Loucy (cell line): Measurements from ENCODE around the gene ZNF501.

Experiments used
- H2AFZ ChIP-seq: fragments of 200-600 bp; sonication (generic); 2 replicates; pipeline ENCODE4 v1.6.0; 2016; ENCODE audit warnings: antibody characterized with exemption, mild to moderate bottlenecking, low read length, moderate library complexity
- H3F3A ChIP-seq: fragments of 200-600 bp; 2 replicates; pipeline ENCODE4 v1.6.0; 2016; ENCODE audit warnings: antibody characterized with exemption, low read depth, mild to moderate bottlenecking
- H3K27me3 ChIP-seq: fragments of 200-600 bp; sonication (generic); 2 replicates; pipeline ENCODE4 v1.6.1; 2014; ENCODE audit warnings: low read length, mild to moderate bottlenecking; ENCODE audit not compliant: insufficient read depth, poor library complexity, severe bottlenecking
- H3K36me3 ChIP-seq: fragments of 200-600 bp; sonication (generic); 2 replicates; pipeline ENCODE4 v1.6.1; 2016; ENCODE audit warnings: low read length; ENCODE audit not compliant: insufficient read depth
- H3K4me1 ChIP-seq: fragments of 200-600 bp; sonication (generic); 2 replicates; pipeline ENCODE4 v1.5.1; 2014; ENCODE audit warnings: low read length, mild to moderate bottlenecking; ENCODE audit not compliant: insufficient read depth, poor library complexity, severe bottlenecking
- H3K4me2 ChIP-seq: fragments of 200-600 bp; sonication (generic); 2 replicates; pipeline ENCODE4 v1.6.0; 2014; ENCODE audit warnings: antibody characterized with exemption, low read length, low read depth, mild to moderate bottlenecking; ENCODE audit not compliant: poor library complexity, severe bottlenecking
- H3K4me3 ChIP-seq: fragments of 200-600 bp; sonication (generic); 2 replicates; pipeline ENCODE4 v1.5.1; 2014; ENCODE audit warnings: low read length, mild to moderate bottlenecking, mixed read lengths; ENCODE audit not compliant: poor library complexity, severe bottlenecking
- H3K79me2 ChIP-seq: fragments of 200-600 bp; sonication (generic); 2 replicates; pipeline ENCODE4 v1.6.1; 2014; ENCODE audit warnings: low read length; ENCODE audit not compliant: insufficient read depth
- H3K9ac ChIP-seq: fragments of 200-600 bp; sonication (generic); 2 replicates; pipeline ENCODE4 v1.6.0; 2014; ENCODE audit warnings: mild to moderate bottlenecking, low read depth, low read length, moderate library complexity; ENCODE audit not compliant: poor library complexity, severe bottlenecking
- H3K9me2 ChIP-seq: fragments of 200-600 bp; sonication (generic); replicated peaks from 2 replicates; pipeline ENCODE4 v1.6.1; 2016; ENCODE audit warnings: low read depth, low read length, mixed read lengths
- H3K9me3 ChIP-seq: fragments of 200-600 bp; sonication (generic); 2 replicates; pipeline ENCODE4 v1.6.1; 2014; ENCODE audit warnings: mild to moderate bottlenecking, antibody characterized with exemption, low read length, low read depth; ENCODE audit not compliant: insufficient read depth
- H4K20me1 ChIP-seq: fragments of 200-600 bp; sonication (generic); 2 replicates; pipeline ENCODE4 v1.6.0; 2014; ENCODE audit warnings: antibody characterized with exemption, low read length, mild to moderate bottlenecking; ENCODE audit not compliant: insufficient read depth, poor library complexity, severe bottlenecking
- CTCF ChIP-seq: fragments of 200-600 bp; sonication (generic); conservative IDR thresholded peaks from 2 replicates; pipeline ENCODE4 v1.5.1; 2014; ENCODE audit warnings: mild to moderate bottlenecking, antibody characterized with exemption, low read length
- EZH2phosphoT487 ChIP-seq: fragments of 200-600 bp; IDR thresholded peaks from 2 replicates; pipeline ENCODE4 v1.6.1; 2018; ENCODE audit warnings: antibody characterized with exemption, mild to moderate bottlenecking, moderate library complexity, borderline replicate concordance

Gene ZNF501

GRCh38 chr3:44764248-44764647 is 34.8 kb downstream of the ZNF501 start:
- Histone ChIP-seq H3F3A (no peaks in the 10 kb centered on the region), H3K79me2 (peaks cover 92% of the 10 kb centered on the region), H3K9me3 (0 out of 2 replicates have a peak, but pooled peaks cover 3% of the 10 kb centered on the region), H3K9me2 (no peaks in the 10 kb centered on the region), H3K4me2 (peak overlapping the region; percentile 88), H2AFZ (no peak overlapping the region), H3K9ac (peak overlapping the region; percentile 41), H3K4me3 (peak overlapping the region; percentile 91), H3K27me3 (no peaks in the 10 kb centered on the region), H3K4me1 (peaks cover 39% of the 10 kb centered on the region), H3K36me3 (no peaks in the 10 kb centered on the region), H4K20me1 (no peaks in the 10 kb centered on the region)
- TF ChIP-seq CTCF (no peak), EZH2phosphoT487 (no peak)

DNA sequence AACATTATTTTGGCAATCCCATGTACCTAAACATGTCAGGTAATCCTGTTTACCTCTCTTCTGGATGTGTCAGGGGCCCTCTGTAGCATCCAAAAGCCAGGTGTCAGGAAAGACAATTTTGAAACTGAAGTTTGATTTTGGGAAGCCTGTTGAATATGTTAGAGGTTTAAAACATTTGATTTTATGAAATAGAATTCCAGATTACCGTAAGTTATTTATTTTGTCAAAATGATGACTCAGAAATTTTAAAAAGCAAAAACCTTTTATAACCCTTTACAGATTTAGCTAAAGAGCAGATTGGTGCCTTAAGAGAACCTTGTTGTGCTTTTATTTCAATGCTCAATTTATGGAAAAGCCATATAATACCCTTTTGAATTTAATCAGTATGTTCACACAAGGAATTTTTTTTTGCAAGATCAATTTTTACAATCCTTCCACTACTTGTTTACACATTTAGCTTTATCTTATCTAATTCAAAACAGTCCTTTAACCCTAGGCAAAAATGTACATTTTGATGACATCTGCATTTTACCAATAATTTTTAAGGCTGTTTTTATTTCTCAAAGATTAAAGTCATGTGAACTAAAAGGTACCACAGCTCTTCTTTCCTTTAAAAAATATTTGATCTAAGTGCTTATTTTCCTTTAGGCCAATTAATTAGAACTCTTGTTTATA is 42.1 kb downstream of the ZNF501 start:
- TF ChIP-seq CTCF (no peak), EZH2phosphoT487 (no peak)
- Histone ChIP-seq H3F3A (no peaks in the 10 kb centered on the region), H3K79me2 (peaks cover 77% of the 10 kb centered on the region), H3K9me3 (peaks cover 16% of the 10 kb centered on the region; the same call in 1 of the 2 replicates), H3K36me3 (peaks cover 38% of the 10 kb centered on the region; the same call in 1 of the 2 replicates), H3K9me2 (no peaks in the 10 kb centered on the region), H3K9ac (no peak overlapping the region), H4K20me1 (no peaks in the 10 kb centered on the region), H3K4me3 (no peak overlapping the region), H3K27me3 (no peaks in the 10 kb centered on the region), H3K4me2 (no peak overlapping the region), H2AFZ (no peak overlapping the region), H3K4me1 (peaks cover 8% of the 10 kb centered on the region)

- H3K9me2 ChIP-seq, result no peaks in the 10 kb centered on the region
- no peak overlapping the region for H2AFZ ChIP-seq
- TF ChIP-seq EZH2phosphoT487 (no peak), CTCF (no peak)
- H3K27me3 ChIP-seq, result no peaks in the 10 kb centered on the region
- peaks cover 16% of the 10 kb centered on the region; the same call in 1 of the 2 replicates for H3K9me3 ChIP-seq
- no peak overlapping the region for H3K4me2 ChIP-seq
- peaks cover 43% of the 10 kb centered on the region; the same call in 1 of the 2 replicates for H3K36me3 ChIP-seq
- H3K9ac ChIP-seq, result no peak overlapping the region
- H3F3A ChIP-seq, result no peaks in the 10 kb centered on the region
- H3K79me2 ChIP-seq, result peaks cover 73% of the 10 kb centered on the region
- H4K20me1 ChIP-seq, result no peaks in the 10 kb centered on the region
- H3K4me1 ChIP-seq, result peaks cover 8% of the 10 kb centered on the region
- no peak overlapping the region for H3K4me3 ChIP-seq
Observed at GRCh38 chr3:44772099-44772442, 42.6 kb downstream of the ZNF501 start.
